H9 (cell line): ENCODE results near the gene DOLPP1. TPM values are rescaled to one million over a fixed set of nuclear protein-coding genes. Genes with fewer than 3 reads are reported as not detected.

Experiments used
- DNase-seq: peaks from one replicate; pipeline ENCODE4 v3.0.0-alpha.2; 2017
- H2AFZ ChIP-seq: one replicate; pipeline ENCODE4 v1.6.1; 2013; ENCODE audit warnings: mild to moderate bottlenecking, low read length, control low read depth, moderate library complexity
- H2AK5ac ChIP-seq: 2 replicates; pipeline ENCODE4 v1.6.1; 2013; ENCODE audit warnings: low read length, control low read depth, mixed read lengths; ENCODE audit not compliant: insufficient read length
- H2BK120ac ChIP-seq: one replicate; pipeline ENCODE4 v1.6.1; 2013; ENCODE audit warnings: low read depth, mild to moderate bottlenecking, low read length, control low read depth, inconsistent platforms; ENCODE audit not compliant: poor library complexity, severe bottlenecking
- H2BK12ac ChIP-seq: 2 replicates; pipeline ENCODE4 v1.6.1; 2013; ENCODE audit warnings: low read length, control low read depth, mixed read lengths, low read depth; ENCODE audit not compliant: insufficient read length
- H2BK15ac ChIP-seq: 2 replicates; pipeline ENCODE4 v1.6.1; 2013; ENCODE audit warnings: low read depth, low read length, control low read depth
- H2BK20ac ChIP-seq: one replicate; pipeline ENCODE4 v1.6.1; 2013; ENCODE audit warnings: low read depth, mild to moderate bottlenecking, low read length, control low read depth, inconsistent platforms; ENCODE audit not compliant: poor library complexity, severe bottlenecking
- H2BK5ac ChIP-seq: 2 replicates; pipeline ENCODE4 v1.6.1; 2013; ENCODE audit warnings: low read length, control low read depth, mixed read lengths; ENCODE audit not compliant: insufficient read length
- H3K14ac ChIP-seq: 2 replicates; pipeline ENCODE4 v1.6.1; 2013; ENCODE audit warnings: low read length, control low read depth; ENCODE audit not compliant: insufficient read depth
- H3K18ac ChIP-seq: 2 replicates; pipeline ENCODE4 v1.6.1; 2013; ENCODE audit warnings: low read depth, mild to moderate bottlenecking, mixed read lengths, low read length, control low read depth; ENCODE audit not compliant: insufficient read length
- H3K23ac ChIP-seq: 2 replicates; pipeline ENCODE4 v1.6.1; 2013; ENCODE audit warnings: low read length, control low read depth, mixed read lengths, low read depth; ENCODE audit not compliant: insufficient read length
- H3K23me2 ChIP-seq: 2 replicates; pipeline ENCODE4 v1.6.1; 2013; ENCODE audit warnings: low read depth, mild to moderate bottlenecking, mixed read lengths, low read length, control low read depth; ENCODE audit not compliant: insufficient read length, poor library complexity, severe bottlenecking
- H3K27ac ChIP-seq: 2 replicates; pipeline ENCODE4 v1.5.1; 2013; ENCODE audit warnings: low read length, control low read depth, mixed read lengths, low read depth; ENCODE audit not compliant: insufficient read length
- H3K27me3 ChIP-seq: 2 replicates; pipeline ENCODE4 v1.6.1; 2013; ENCODE audit warnings: low read length, control low read depth, inconsistent platforms; ENCODE audit not compliant: insufficient read depth
- H3K4ac ChIP-seq: 2 replicates; pipeline ENCODE4 v1.6.1; 2013; ENCODE audit warnings: low read depth, mild to moderate bottlenecking, control low read depth, inconsistent platforms, low read length, moderate library complexity
- H3K4me1 ChIP-seq: 2 replicates; pipeline ENCODE4 v1.6.1; 2013; ENCODE audit warnings: low read length, control low read depth, inconsistent platforms; ENCODE audit not compliant: insufficient read depth
- H3K4me2 ChIP-seq: 2 replicates; pipeline ENCODE4 v1.6.1; 2013; ENCODE audit warnings: low read length, control low read depth, mixed read lengths; ENCODE audit not compliant: insufficient read length, insufficient read depth
- H3K56ac ChIP-seq: 2 replicates; pipeline ENCODE4 v1.6.1; 2013; ENCODE audit warnings: low read depth, mild to moderate bottlenecking, mixed read lengths, low read length, control low read depth; ENCODE audit not compliant: insufficient read length
- H3K79me1 ChIP-seq: 2 replicates; pipeline ENCODE4 v1.6.1; 2013; ENCODE audit warnings: low read depth, mild to moderate bottlenecking, moderate library complexity, low read length, control low read depth, inconsistent platforms; ENCODE audit not compliant: insufficient read depth, poor library complexity, severe bottlenecking
- H3K79me2 ChIP-seq: 2 replicates; pipeline ENCODE4 v1.6.1; 2013; ENCODE audit warnings: low read length, control low read depth, inconsistent platforms; ENCODE audit not compliant: insufficient read depth
- H3K9ac ChIP-seq: 2 replicates; pipeline ENCODE4 v1.6.1; 2013; ENCODE audit warnings: low read length, control low read depth, mixed read lengths; ENCODE audit not compliant: insufficient read length; ENCODE audit errors: extremely low read depth
- H3K9me3 ChIP-seq: one replicate; pipeline ENCODE4 v1.6.1; 2013; ENCODE audit warnings: low read depth, low read length, inconsistent platforms; ENCODE audit not compliant: control insufficient read depth
- H3T11ph ChIP-seq: one replicate; pipeline ENCODE4 v1.6.1; 2013; ENCODE audit warnings: mild to moderate bottlenecking, low read length, control low read depth, inconsistent platforms
- H4K20me1 ChIP-seq: one replicate; pipeline ENCODE4 v1.6.1; 2013; ENCODE audit not compliant: control insufficient read depth, insufficient read length, insufficient read depth
- H4K5ac ChIP-seq: 2 replicates; pipeline ENCODE4 v1.6.1; 2013; ENCODE audit warnings: low read depth, mild to moderate bottlenecking, mixed read lengths, low read length, control low read depth; ENCODE audit not compliant: insufficient read length
- H4K8ac ChIP-seq: replicated peaks from 2 replicates; pipeline ENCODE4 v1.6.1; 2013; ENCODE audit warnings: low read length, control low read depth, mixed read lengths, low read depth; ENCODE audit not compliant: insufficient read length
- H4K91ac ChIP-seq: 2 replicates; pipeline ENCODE4 v1.6.1; 2013; ENCODE audit warnings: low read depth, mild to moderate bottlenecking, moderate library complexity, mixed read lengths, low read length, control low read depth; ENCODE audit not compliant: insufficient read length
- H3K27ac Mint-ChIP-seq, 3 experiments: 2 replicates in 2 of 3; 3 replicates in 1 of 3; pipeline ENCODE4 v1.8.0; 2020 to 2021; ENCODE audit warnings: mixed read lengths in 3 of 3, mild to moderate bottlenecking in 1 of 3, moderate library complexity in 1 of 3
- H3K27me3 Mint-ChIP-seq: 2 replicates; pipeline ENCODE4 v1.8.0; 2021; ENCODE audit warnings: low read depth, mild to moderate bottlenecking, moderate library complexity, mixed read lengths
- H3K36me3 Mint-ChIP-seq, 3 experiments: 2 replicates in 2 of 3; 3 replicates in 1 of 3; pipeline ENCODE4 v1.8.0; 2020 to 2021; ENCODE audit warnings: low read depth in 3 of 3, mixed read lengths in 3 of 3; ENCODE audit not compliant: insufficient read depth in 1 of 3
- H3K4me1 Mint-ChIP-seq, 2 experiments: 2 replicates each; pipeline ENCODE4 v1.8.0; 2020; ENCODE audit warnings: mixed read lengths in 2 of 2
- H3K4me3 Mint-ChIP-seq, 2 experiments: 2 replicates in 1 of 2; 3 replicates in 1 of 2; pipeline ENCODE4 v1.8.0; 2020 to 2021; ENCODE audit warnings: mild to moderate bottlenecking in 2 of 2, mixed read lengths in 2 of 2, moderate library complexity in 1 of 2
- H3K9me3 Mint-ChIP-seq, 2 experiments: 2 replicates in 1 of 2; 3 replicates in 1 of 2; pipeline ENCODE4 v1.8.0; 2020; ENCODE audit warnings: mild to moderate bottlenecking in 2 of 2, mixed read lengths in 2 of 2, moderate library complexity in 1 of 2
- CTCF ChIP-seq: fragments of 200-600 bp; sonication (generic); conservative IDR thresholded peaks from 3 replicates; pipeline ENCODE4 v1.8.0; 2021; ENCODE audit warnings: antibody characterized with exemption, mild to moderate bottlenecking
- WGBS: extraction: QIAGEN DNeasy Blood & Tissue Kit; methylation state at CpG from one replicate; pipeline ENCODE4 v1.1.7; 2013; ENCODE audit warnings: missing lambda C conversion rate, low lambda C conversion rate, mixed read lengths; ENCODE audit not compliant: insufficient read length; ENCODE audit errors: extremely low coverage; 5-methylcytosine and 5-hydroxymethylcytosine counted together
- total RNA-seq: library from RNA; stranded (reverse); gene quantifications from 2 replicates; pipeline ENCODE4 v1.2.1, GENCODE V29; 2021

The DOLPP1 gene
- total RNA-seq, 1 experiment from 2014 or later, result 42.6 TPM

DNA sequence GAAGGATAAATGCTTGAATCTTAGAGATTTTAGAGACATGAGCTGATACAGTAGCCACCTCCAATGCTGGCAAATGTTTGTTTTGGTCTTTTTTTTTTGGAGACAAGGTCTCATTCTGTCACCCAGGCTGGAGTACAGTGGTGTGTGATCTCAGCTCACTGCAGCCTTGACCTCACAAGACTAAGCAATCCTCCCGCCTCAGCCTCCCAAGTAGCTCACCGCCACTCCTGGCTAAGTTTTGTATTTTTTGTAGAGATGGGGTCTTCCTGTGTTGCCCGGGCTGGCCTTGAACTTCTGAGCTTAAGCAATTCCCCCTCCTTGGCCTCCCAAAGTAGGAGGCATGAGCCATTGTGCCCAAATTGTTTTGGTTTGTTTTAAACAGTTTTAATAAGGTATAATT lies 6.8 kb upstream of the DOLPP1 start:
- Histone ChIP-seq H3K27ac (no peak overlapping the region), H2BK5ac (no peak overlapping the region), H3K23ac (no peak overlapping the region), H3K79me1 (no peaks in the 10 kb centered on the region), H2BK15ac (no peak overlapping the region), H3T11ph (no peak overlapping the region), H4K20me1 (no peaks in the 10 kb centered on the region), H3K27me3 (no peaks in the 10 kb centered on the region), H4K91ac (no peak overlapping the region), H3K4ac (no peak overlapping the region), H2AFZ (no peak overlapping the region), H3K9me3 (no peaks in the 10 kb centered on the region), H2BK20ac (no peak overlapping the region), H2AK5ac (no peak overlapping the region), H2BK12ac (no peak overlapping the region), H3K4me1 (peaks cover 5% of the 10 kb centered on the region; the same call in 1 of the 2 replicates), H4K5ac (no peak overlapping the region), H3K14ac (no peak overlapping the region), H3K56ac (no peak overlapping the region), H3K4me2 (no peak overlapping the region), H3K79me2 (no peaks in the 10 kb centered on the region), H4K8ac (no peak overlapping the region), H3K18ac (no peak overlapping the region), H3K23me2 (no peaks in the 10 kb centered on the region), H3K9ac (no peak overlapping the region), H2BK120ac (no peak overlapping the region)
- Mint-ChIP-seq H3K9me3 (no peaks in the 10 kb centered on the region), H3K36me3 (peaks cover 0 to 2% (median 0%) of the 10 kb centered on the region in 3 experiments; a peak in 3 of 7 replicates), H3K27ac (no peak overlapping the region; a peak in 1 of 7 replicates), H3K4me1 (peaks cover 15 to 24% of the 10 kb centered on the region in 2 experiments), H3K27me3 (no peaks in the 10 kb centered on the region), H3K4me3 (no peak overlapping the region)
- DNase-seq, result no peak
- TF ChIP-seq CTCF, result no peak
- WGBS, result no CpG with 5 or more reads among the region's 3 CpGs
